GM19467 (cell line): ENCODE measurements around the gene PCSK1N.
"Not testable (repeated sequence)": the region's sequence is repeated elsewhere in the genome, so short reads cannot be mapped to it uniquely, and the experiment has no call there.

Experiments
- ATAC-seq: cut with Tn5 transposase; IDR thresholded peaks from one replicate; pipeline ENCODE4 v1.9.1; 2021; ENCODE audit warnings: mild to moderate bottlenecking, moderate library complexity; ENCODE audit not compliant: unreplicated experiment

Gene PCSK1N

GRCh38 chrX:48824066-48824465 lies 11.3 kb downstream of the PCSK1N start:
- no peak for ATAC-seq

GRCh38 chrX:48823053-48823452 lies 12.4 kb downstream of the PCSK1N start:
- no peak for ATAC-seq

- not testable (repeated sequence) for ATAC-seq
Measured at GRCh38 chrX:48819394-48819793, 16.0 kb downstream of the PCSK1N start.

- ATAC-seq, result no peak
Measured at GRCh38 chrX:48818866-48819265, 16.5 kb downstream of the PCSK1N start.

- ATAC-seq, result no peak
Measured at GRCh38 chrX:48818098-48818497, 17.3 kb downstream of the PCSK1N start.

- ATAC-seq, result no peak
Measured at GRCh38 chrX:48816014-48816810, 19.2 kb downstream of the PCSK1N start.

- no peak for ATAC-seq
Measured at GRCh38 chrX:48815266-48815665, 20.1 kb downstream of the PCSK1N start.

GRCh38 chrX:48814722-48815121 lies 20.7 kb downstream of the PCSK1N start:
- ATAC-seq, result no peak

GRCh38 chrX:48813644-48814043 lies 21.8 kb downstream of the PCSK1N start:
- ATAC-seq, result no peak

GRCh38 chrX:48806081-48806480 lies 29.3 kb downstream of the PCSK1N start:
- ATAC-seq, result no peak

- no peak for ATAC-seq
Measured at GRCh38 chrX:48802905-48803200, 32.6 kb downstream of the PCSK1N start.

- ATAC-seq, result peak; percentile 33
Measured at GRCh38 chrX:48802089-48802904, 33.1 kb downstream of the PCSK1N start.

- ATAC-seq, result peak; percentile 85
Measured at GRCh38 chrX:48801280-48802088, 33.9 kb downstream of the PCSK1N start, which contains the start of gene HDAC6. TSS of gene HDAC6 (plus strand) at chrX:48802067. CDS start at chrX:48802693, 626 bp downstream.

GRCh38 chrX:48800574-48801279 lies 34.7 kb downstream of the PCSK1N start:
- no peak for ATAC-seq

- ATAC-seq, result no peak
Measured at GRCh38 chrX:48798318-48798717, 37.1 kb downstream of the PCSK1N start.

- no peak for ATAC-seq
Measured at GRCh38 chrX:48794911-48795515, 40.4 kb downstream of the PCSK1N start.

GRCh38 chrX:48794340-48794910 lies 41.0 kb downstream of the PCSK1N start:
- ATAC-seq, result no peak

- no peak for ATAC-seq
Measured at GRCh38 chrX:48793935-48794334, 41.5 kb downstream of the PCSK1N start.

- no peak for ATAC-seq
Measured at GRCh38 chrX:48792219-48792618, 43.2 kb downstream of the PCSK1N start.
